HG03354 (cell line): ENCODE results near the gene GULP1.
"Not testable (repeated sequence)": the region's sequence is repeated elsewhere in the genome, so short reads cannot be mapped to it uniquely, and the experiment has no call there.

ENCODE experiments used
- ATAC-seq: cut with Tn5 transposase; IDR thresholded peaks from one replicate; pipeline ENCODE4 v1.9.1; 2021; ENCODE audit warnings: mild to moderate bottlenecking; ENCODE audit not compliant: unreplicated experiment, poor library complexity, severe bottlenecking

Gene GULP1

GRCh38 chr2:188291142-188291616 lies 495 bp upstream of the GULP1 start:
- ATAC-seq, result no peak

- no peak for ATAC-seq
Observed at GRCh38 chr2:188292348-188293239, 920 bp downstream of the GULP1 start.

DNA sequence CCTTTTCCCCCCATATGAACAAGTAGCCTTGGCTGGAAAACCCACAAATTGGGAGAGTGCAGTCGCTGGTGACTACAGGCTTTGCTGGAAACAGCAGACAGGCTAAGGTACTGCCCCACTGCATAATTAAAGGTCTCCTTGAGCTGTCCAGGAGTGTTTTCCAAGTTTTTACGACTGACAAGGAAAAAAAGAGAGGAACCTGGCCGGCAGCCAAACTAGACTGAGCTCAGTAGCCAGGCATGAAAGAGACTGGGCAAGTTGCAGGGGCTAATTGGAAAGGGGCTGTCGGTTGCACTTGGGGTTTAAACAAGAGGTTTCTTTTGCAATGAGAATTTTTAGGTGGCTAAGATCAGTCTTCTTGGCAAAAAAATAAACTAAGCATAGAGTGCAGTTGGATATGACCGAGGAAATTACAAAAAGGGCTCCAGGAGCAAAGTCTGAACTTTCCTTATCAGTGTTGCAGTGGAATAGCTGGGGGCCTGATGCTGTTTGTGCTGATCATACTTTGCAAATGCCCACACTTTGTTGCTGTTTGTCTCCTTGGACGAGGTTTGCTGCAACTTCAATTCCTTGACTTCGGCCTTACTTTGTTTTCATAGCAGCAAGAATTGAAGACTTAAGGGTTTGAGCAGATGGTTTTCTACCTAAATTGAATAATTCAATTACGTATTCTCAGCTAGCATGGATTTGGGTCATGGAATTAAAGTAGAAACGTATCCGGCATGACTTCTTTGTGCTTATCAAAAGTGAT lies 2.1 kb downstream of the GULP1 start:
- ATAC-seq, result no peak

DNA sequence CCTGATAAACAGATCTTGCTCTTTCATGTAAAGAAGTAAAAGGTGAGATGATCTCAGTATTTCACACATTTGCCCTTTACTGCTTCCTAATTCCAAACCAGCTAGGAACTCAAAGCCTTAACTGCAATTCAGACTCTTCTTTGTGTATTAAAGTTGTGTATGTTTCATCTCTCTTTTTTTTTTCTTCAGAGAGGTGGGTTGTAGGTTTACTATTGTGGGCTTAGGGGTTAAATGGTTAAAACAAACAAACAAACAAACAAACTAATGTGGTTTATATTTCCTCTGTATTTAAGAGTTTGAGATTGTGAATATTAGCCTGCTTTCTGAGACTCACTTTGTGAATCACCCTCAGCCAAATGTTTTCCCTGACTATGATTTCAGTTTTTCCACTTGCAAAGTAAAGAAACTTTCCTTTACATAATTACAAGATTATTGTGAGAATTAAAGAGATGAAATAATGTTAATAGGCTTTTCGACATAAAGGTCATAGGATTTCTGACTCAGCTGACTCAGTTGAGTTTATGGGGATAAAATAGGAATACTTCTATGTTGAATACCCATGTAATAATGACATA lies 2.8 kb downstream of the GULP1 start:
- no peak for ATAC-seq

GRCh38 chr2:188295067-188295685 lies 3.5 kb downstream of the GULP1 start:
- no peak for ATAC-seq

DNA sequence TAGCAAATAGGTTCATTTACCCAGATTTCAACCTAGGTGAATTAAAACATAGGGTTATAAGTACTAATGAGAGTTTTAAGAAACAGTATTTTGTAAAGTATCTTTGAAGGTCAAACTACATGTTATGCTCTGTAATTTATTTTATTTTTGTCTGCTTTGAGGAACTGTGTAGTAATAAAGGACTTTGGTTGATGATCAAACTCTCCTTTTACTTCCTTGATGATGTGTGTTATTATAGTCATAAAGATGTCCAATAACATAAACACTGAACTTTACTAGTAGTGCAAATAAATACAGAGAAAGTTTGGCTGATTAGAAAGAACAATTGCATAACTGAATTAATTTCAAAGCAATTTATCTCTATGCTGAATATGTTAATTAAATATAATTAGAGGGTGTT lies 6.3 kb downstream of the GULP1 start:
- no peak for ATAC-seq

DNA sequence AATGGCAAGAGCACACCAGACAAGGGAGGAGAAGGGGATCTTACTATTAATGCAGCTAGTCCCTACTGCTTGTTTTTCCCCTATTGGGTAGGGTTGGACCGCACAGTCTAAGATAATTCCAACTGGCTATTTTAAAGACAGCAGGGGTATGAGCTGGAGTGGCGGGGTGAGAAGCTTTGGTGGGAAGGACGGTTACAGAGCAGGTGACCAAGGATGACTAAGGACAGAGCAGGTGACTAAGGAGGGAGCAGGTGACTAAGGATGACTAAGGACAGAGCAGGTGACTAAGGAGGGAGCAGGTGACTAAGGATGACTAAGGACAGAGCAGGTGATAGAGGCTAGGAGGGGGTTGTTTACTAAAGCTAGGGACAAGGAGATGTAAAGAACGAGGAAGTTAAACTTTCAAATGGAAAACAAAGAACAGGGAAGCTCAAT lies 7.3 kb downstream of the GULP1 start:
- ATAC-seq, result not testable (repeated sequence)

- no peak for ATAC-seq
Observed at GRCh38 chr2:188303363-188304031, 11.8 kb downstream of the GULP1 start.

- no peak for ATAC-seq
Observed at GRCh38 chr2:188305271-188305670, 13.6 kb downstream of the GULP1 start.

- ATAC-seq, result no peak
Observed at GRCh38 chr2:188306271-188306670, 14.6 kb downstream of the GULP1 start.

DNA sequence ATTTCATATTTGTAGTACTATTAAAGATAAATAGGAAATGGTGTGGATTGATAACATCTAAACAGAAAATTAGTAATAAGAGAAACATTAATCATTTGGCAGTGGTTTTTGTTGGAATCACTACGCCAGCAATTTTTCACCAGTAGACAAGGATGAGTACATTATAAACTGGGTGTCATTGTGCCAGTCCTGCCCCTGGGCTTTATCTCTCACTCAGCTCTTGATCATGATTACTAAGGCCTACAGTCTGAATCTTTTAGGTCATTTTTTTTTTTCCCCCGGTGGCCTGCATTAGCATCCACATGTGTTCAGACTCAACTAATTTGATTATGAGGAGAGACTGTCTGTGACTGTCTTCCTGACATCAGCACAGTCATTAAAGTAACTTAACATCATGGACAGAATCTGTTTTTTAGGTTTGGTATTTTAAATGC lies 16.2 kb downstream of the GULP1 start:
- ATAC-seq, result no peak

GRCh38 chr2:188308483-188308882 lies 16.8 kb downstream of the GULP1 start:
- no peak for ATAC-seq

DNA sequence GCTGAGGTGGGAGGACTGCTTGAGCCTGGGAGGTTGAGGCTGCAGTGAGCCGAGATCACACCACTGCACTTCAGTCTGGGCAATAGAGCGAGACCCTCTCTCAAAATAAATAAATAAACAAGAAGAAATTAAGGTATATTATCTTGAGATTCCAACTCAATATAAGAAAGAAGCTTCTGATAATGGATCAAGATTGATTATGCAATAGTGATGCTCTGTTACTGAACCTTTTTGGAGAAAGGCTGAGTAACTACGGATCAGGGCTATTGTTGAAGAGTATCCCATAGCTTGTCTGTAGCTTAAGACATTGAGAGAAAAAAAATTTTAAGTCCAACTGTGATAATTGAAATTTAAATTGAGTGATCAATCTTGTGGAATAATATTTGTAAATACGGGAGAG lies 17.7 kb downstream of the GULP1 start:
- ATAC-seq, result no peak

GRCh38 chr2:188314314-188315054 lies 22.8 kb downstream of the GULP1 start:
- no peak for ATAC-seq

- no peak for ATAC-seq
Observed at GRCh38 chr2:188315750-188316149, 24.1 kb downstream of the GULP1 start.

GRCh38 chr2:188316342-188316741 lies 24.7 kb downstream of the GULP1 start:
- ATAC-seq, result no peak

DNA sequence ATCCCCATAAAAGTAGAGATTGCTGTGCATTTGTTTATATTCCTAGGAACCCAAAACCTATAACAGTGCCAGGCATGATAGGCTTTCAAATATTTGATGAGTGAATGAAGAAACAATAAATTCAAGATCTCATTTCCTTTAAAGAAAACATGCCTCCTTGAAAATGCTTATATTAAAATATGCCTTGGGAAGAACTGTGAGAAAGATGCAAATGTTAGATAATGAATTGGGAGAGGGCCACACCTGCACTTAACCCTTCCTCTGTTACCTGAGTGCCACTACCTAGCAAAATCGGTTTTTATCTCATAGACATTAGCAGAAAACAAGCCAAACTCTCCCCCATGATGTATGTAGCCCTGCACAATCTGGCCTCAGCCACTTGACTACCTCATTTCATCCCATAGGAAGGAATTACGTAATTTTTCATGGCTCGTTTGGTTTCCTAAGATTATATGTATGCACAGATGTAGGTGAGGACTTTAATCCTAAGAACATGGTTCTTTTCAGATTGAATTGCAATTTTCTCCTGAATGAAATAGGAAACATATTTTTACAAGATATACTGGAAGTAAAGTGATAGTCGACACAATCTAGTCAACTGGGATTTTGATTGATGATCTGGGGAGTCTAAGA lies 25.2 kb downstream of the GULP1 start:
- no peak for ATAC-seq

GRCh38 chr2:188318161-188318749 lies 26.6 kb downstream of the GULP1 start:
- no peak for ATAC-seq
